Sigmoid colon (tissue), 7 donors: ENCODE data around the gene ADGRE2. TPM values are rescaled to one million over a fixed set of nuclear protein-coding genes. Genes with fewer than 3 reads are reported as not detected.

Experiments used
- DNase-seq: peaks from one replicate; pipeline ENCODE4 v3.0.0-alpha.2; 2019
- H3K27ac ChIP-seq, 4 donors: fragments of 200-600 bp; sonication (generic); one replicate each; pipeline ENCODE4 v1.5.1; 2016 to 2019; ENCODE audit warnings: mild to moderate bottlenecking in 1 of 4
- H3K27me3 ChIP-seq, 3 donors: fragments of 200-600 bp; sonication (generic); one replicate each; pipeline ENCODE4 v1.5.1; 2019; ENCODE audit warnings: mild to moderate bottlenecking in 1 of 3
- H3K36me3 ChIP-seq, 4 donors: fragments of 200-600 bp; sonication (generic); one replicate each; pipeline ENCODE4 v1.5.1; 2016 to 2019
- H3K4me1 ChIP-seq, 4 donors: fragments of 200-600 bp; sonication (generic); one replicate each; pipeline ENCODE4 v1.5.1; 2017 to 2019
- H3K4me3 ChIP-seq, 4 donors: fragments of 200-600 bp; sonication (generic); one replicate each; pipeline ENCODE4 v1.5.1; 2017 to 2019; ENCODE audit warnings: mild to moderate bottlenecking in 2 of 4, moderate library complexity in 1 of 4
- H3K9me3 ChIP-seq, 4 donors: fragments of 200-600 bp in 3 of 4; sonication (generic) in 3 of 4; one replicate each; pipeline versions ENCODE4 v1.5.1 to v1.6.1; 2013 to 2019
- CTCF ChIP-seq, 4 experiments: fragments of 450-650 bp in 3 of 4; fragments of 200-600 bp in 1 of 4; IDR thresholded peaks; one replicate each; pipeline ENCODE4 v1.5.1; 2016 to 2019; ENCODE audit warnings: antibody characterized with exemption in 4 of 4, mild to moderate bottlenecking in 3 of 4, moderate library complexity in 2 of 4
- EP300 ChIP-seq, 4 donors: sonication (generic); formaldehyde crosslinking; IDR thresholded peaks; one replicate each; pipeline ENCODE4 v1.6.1; 2017; ENCODE audit warnings: antibody characterized with exemption in 4 of 4
- POLR2A ChIP-seq, 2 donors: fragments of 450-650 bp; IDR thresholded peaks; one replicate each; pipeline ENCODE4 v1.6.1; 2016; ENCODE audit warnings: antibody characterized with exemption in 2 of 2, mild to moderate bottlenecking in 2 of 2, moderate library complexity in 2 of 2
- POLR2AphosphoS5 ChIP-seq, 4 donors: sonication (generic); formaldehyde crosslinking; IDR thresholded peaks; one replicate each; pipeline ENCODE4 v1.6.1; 2017; ENCODE audit warnings: antibody characterized with exemption in 4 of 4
- WGBS, 2 donors: extraction: QIAGEN DNeasy Blood & Tissue Kit; methylation state at CpG; one replicate each; pipeline ENCODE4 v1.1.7; 2013; 5-methylcytosine and 5-hydroxymethylcytosine counted together
- intact Hi-C: fragments of 100-400 bp; cut with DNase I; formaldehyde crosslinking; loops from one replicate; pipeline ENCODE4 v1.15.1; 2023
- polyA plus RNA-seq, 3 donors: library from polyadenylated mRNA; stranded (reverse); fragments of 200-250 nt; gene quantifications; one replicate each; pipeline ENCODE4 v1.2.3, GENCODE V29; 2013
- total RNA-seq, 4 donors: library from RNA; depleted of rRNA; stranded (reverse); fragments of >200 nt; gene quantifications; one replicate each; pipeline ENCODE4 v1.1.0, GENCODE V29; 2016
- donor health status: healthy with polysubstance abuse.
- donor health status: Bipolar disorder and iron deficiency.
- donor health status: healthy.

Gene ADGRE2
- total and polyA plus RNA-seq, 7 donors: 0.49 to 3.6 (median 1.8) TPM

GRCh38 chr19:14700711-14701375 lies 77.5 kb downstream of the ADGRE2 start:
- DNase-seq: no peak
- Histone ChIP-seq H3K27me3 (no peaks in the 10 kb centered on the region), H3K4me1 (no peaks in the 10 kb centered on the region), H3K27ac (no peak overlapping the region), H3K36me3 (peaks cover 60 to 98% (median 79%) of the 10 kb centered on the region in 4 donors), H3K4me3 (no peak overlapping the region), H3K9me3 (no peaks in the 10 kb centered on the region)
- no peak for TF ChIP-seq EP300 (IDR thresholded peaks at IDR 0.05)
- no peak for TF ChIP-seq CTCF (IDR thresholded peaks at IDR 0.05)
- TF ChIP-seq POLR2A (IDR thresholded peaks at IDR 0.05): no peak
- TF ChIP-seq POLR2AphosphoS5 (IDR thresholded peaks at IDR 0.05): no peak
- 91 to 96% methylated on average over 9 of the region's 9 CpGs for WGBS, 2 donors
- intact Hi-C loops: no loop called here

GRCh38 chr19:14699641-14700040 lies 78.7 kb downstream of the ADGRE2 start:
- no peaks in the 10 kb centered on the region for H3K4me1 ChIP-seq

GRCh38 chr19:14695471-14695870 lies 82.9 kb downstream of the ADGRE2 start:
- Histone ChIP-seq H3K4me1 (peaks cover 0 to 11% (median 9%) of the 10 kb centered on the region in 4 donors), H3K9me3 (no peaks in the 10 kb centered on the region), H3K27ac (no peak overlapping the region), H3K4me3 (no peak overlapping the region), H3K36me3 (peaks cover 22 to 74% (median 50%) of the 10 kb centered on the region in 4 donors), H3K27me3 (no peaks in the 10 kb centered on the region)
- WGBS, 2 donors: 92 to 93% methylated on average over 5 of the region's 5 CpGs
- intact Hi-C loops: no loop called here
- TF ChIP-seq POLR2A (IDR thresholded peaks at IDR 0.05) (no peak), EP300 (IDR thresholded peaks at IDR 0.05) (no peak), POLR2AphosphoS5 (IDR thresholded peaks at IDR 0.05) (no peak), CTCF (IDR thresholded peaks at IDR 0.05) (no peak)
- DNase-seq: no peak

More at GRCh38 chr19:14699641-14700040, 78.7 kb downstream of the ADGRE2 start:
- Histone ChIP-seq H3K27me3 (no peaks in the 10 kb centered on the region), H3K36me3 (peaks cover 49 to 98% (median 80%) of the 10 kb centered on the region in 4 donors), H3K27ac (no peak overlapping the region), H3K4me3 (no peak overlapping the region), H3K9me3 (no peaks in the 10 kb centered on the region)
- no peak for DNase-seq
- 89 to 93% methylated on average over 8 of the region's 8 CpGs for WGBS, 2 donors
- intact Hi-C loops: no loop called here
- TF ChIP-seq POLR2AphosphoS5 (IDR thresholded peaks at IDR 0.05) (no peak), EP300 (IDR thresholded peaks at IDR 0.05) (no peak), CTCF (IDR thresholded peaks at IDR 0.05) (no peak), POLR2A (IDR thresholded peaks at IDR 0.05) (no peak)

GRCh38 chr19:14694641-14695266 lies 83.6 kb downstream of the ADGRE2 start:
- Histone ChIP-seq H3K9me3 (no peaks in the 10 kb centered on the region), H3K4me3 (no peak overlapping the region), H3K4me1 (peaks cover 0 to 13% (median 10%) of the 10 kb centered on the region in 4 donors), H3K27ac (no peak overlapping the region), H3K27me3 (no peaks in the 10 kb centered on the region), H3K36me3 (peaks cover 18 to 66% (median 44%) of the 10 kb centered on the region in 4 donors)
- no peak for TF ChIP-seq CTCF (IDR thresholded peaks at IDR 0.05)
- no peak for TF ChIP-seq POLR2AphosphoS5 (IDR thresholded peaks at IDR 0.05)
- TF ChIP-seq EP300 (IDR thresholded peaks at IDR 0.05): no peak
- no peak for TF ChIP-seq POLR2A (IDR thresholded peaks at IDR 0.05)
- DNase-seq: no peak
- intact Hi-C loops: no loop called here
- WGBS, 2 donors: 82 to 84% methylated on average over 13 of the region's 13 CpGs
